Heart right ventricle (tissue), 16 donors: ENCODE results near the gene RNASE9. TPM values are rescaled to one million over a fixed set of nuclear protein-coding genes. Genes with fewer than 3 reads are reported as not detected.

Source experiments
- ATAC-seq, 8 donors: fragments of 200-7000 bp; cut with Tn5 transposase; one replicate each; pipeline ENCODE4 v1.9.1; 2020; ENCODE audit warnings: mild to moderate bottlenecking in 8 of 8, moderate library complexity in 8 of 8, moderate number of reproducible peaks in 1 of 8
- DNase-seq, 2 donors: peaks; one replicate each; pipeline ENCODE4 v3.0.0-alpha.2; 2020
- H3K27ac ChIP-seq, 10 donors: fragments of 200-600 bp; sonication (generic) in 2 of 10; one replicate each; pipeline versions ENCODE4 v1.5.0 to v1.8.0; 2020 to 2022; ENCODE audit warnings: mild to moderate bottlenecking in 3 of 10
- H3K27me3 ChIP-seq, 7 donors: fragments of 200-600 bp; one replicate each; pipeline ENCODE4 v1.8.0; 2021 to 2022; ENCODE audit warnings: mild to moderate bottlenecking in 2 of 7
- H3K36me3 ChIP-seq, 9 donors: fragments of 200-600 bp; sonication (generic) in 1 of 9; one replicate each; pipeline versions ENCODE4 v1.5.0 to v1.8.0; 2020 to 2022; ENCODE audit warnings: mild to moderate bottlenecking in 2 of 9
- H3K4me1 ChIP-seq, 9 donors: fragments of 200-600 bp; sonication (generic) in 1 of 9; one replicate each; pipeline versions ENCODE4 v1.5.0 to v1.8.0; 2020 to 2022; ENCODE audit warnings: mild to moderate bottlenecking in 4 of 9
- H3K4me3 ChIP-seq, 10 donors: fragments of 200-600 bp; sonication (generic) in 2 of 10; one replicate each; pipeline versions ENCODE4 v1.5.0 to v1.8.0; 2020 to 2022; ENCODE audit warnings: mild to moderate bottlenecking in 7 of 10, moderate library complexity in 2 of 10
- H3K9me3 ChIP-seq, 11 donors: fragments of 200-600 bp in 10 of 11; sonication (generic) in 2 of 11; one replicate each; pipeline versions ENCODE4 v1.5.0 to v1.8.0; 2013 to 2022; ENCODE audit warnings: mild to moderate bottlenecking in 2 of 11, control low read depth in 1 of 11, moderate library complexity in 1 of 11
- WGBS, 2 donors: extraction: QIAGEN DNeasy Blood & Tissue Kit; methylation state at CpG; one replicate each; pipeline ENCODE4 v1.1.7; 2013; ENCODE audit warnings: inconsistent platforms in 1 of 2; 5-methylcytosine and 5-hydroxymethylcytosine counted together
- intact Hi-C, 10 donors: fragments of 100-400 bp; cut with DNase I; formaldehyde crosslinking; loops; one replicate each; pipeline versions ENCODE4 v1.11.1 to v1.14.2; 2022
- polyA plus RNA-seq, 2 donors: library from polyadenylated mRNA; stranded (reverse); fragments of 200-250 nt; gene quantifications; one replicate each; pipeline ENCODE4 v1.2.3, GENCODE V29; 2013
- total RNA-seq, 10 donors: library from RNA; stranded (reverse); fragmentation: NEBNext Ultra II Directional in 3 of 10; extraction: Animal tissue kit (Norgen Biotek cat#: 25700) in 3 of 10; gene quantifications; one replicate each; pipeline versions ENCODE4 v1.2.1 to v1.2.4, GENCODE V29; 2021 to 2023
- TF ChIP-seq, protein P1 (sequence below), 9 donors: fragments of 200-600 bp; sonication (generic) in 2 of 9; IDR thresholded peaks; one replicate each; pipeline versions ENCODE4 v1.5.0 to v1.8.0; 2021 to 2022; ENCODE audit warnings: antibody characterized with exemption in 9 of 9, mild to moderate bottlenecking in 5 of 9, moderate library complexity in 1 of 9
- donor health status: Arrhythmogenic right ventricular cardiomyopathy.
- donor health status: ischemic (EF 13 %, LVEDD 7.1; RV severe dilation, severe dysfunction).
- donor health status: healthy with polysubstance abuse.
- donor health status: DM: no; HTN: yes; CAD: no.
- donor health status: DM: no; HTN: no; CAD: no.
- donor health status: ischemic (EF 25% LVEDD 6.9; RV normal size, moderate dysfunction).
- donor health status: ischemic (EF 25% LVEDD 5.7; RV mildly dilated, moderate dysfunction).
- donor health status: healthy.
- donor health status: DM: yes; HTN: yes; CAD: no.
- donor health status: Ischemic cardiomyopathy.
- donor health status: ischemic (EF 35%, LVEDD 5.7; RV mildly dilated, moderate dysfunction).
- donor health status: nonischemic (EF 11% LVEDD 7.7; RV severe dilation, severe dysfunction).
- donor health status: DM: yes; HTN: yes; CAD: no.
- donor health status: PGD.
- donor health status: ischemic (EF 29% LVEDD 5.4; RV normal size, mild dysfunction).
- donor health status: nonischemic (EF 23%, LVEDD 6.1; RV moderate dilation, normal function).

Gene RNASE9
- total and polyA plus RNA-seq, 12 donors, result not detected

GRCh38 chr14:20524027-20524426, 36.8 kb downstream of the RNASE9 start:
- intact Hi-C loops, result no loop called here
- Histone ChIP-seq H3K4me1 (no peaks in the 10 kb centered on the region), H3K4me3 (no peak overlapping the region), H3K27me3 (peaks cover 0 to 13% (median 0%) of the 10 kb centered on the region in 7 donors), H3K27ac (no peak overlapping the region), H3K9me3 (peaks cover 0 to 10% (median 0%) of the 10 kb centered on the region in 11 donors), H3K36me3 (no peaks in the 10 kb centered on the region)
- ATAC-seq (no peak), DNase-seq (no peak)
- TF ChIP-seq, protein P1, sequence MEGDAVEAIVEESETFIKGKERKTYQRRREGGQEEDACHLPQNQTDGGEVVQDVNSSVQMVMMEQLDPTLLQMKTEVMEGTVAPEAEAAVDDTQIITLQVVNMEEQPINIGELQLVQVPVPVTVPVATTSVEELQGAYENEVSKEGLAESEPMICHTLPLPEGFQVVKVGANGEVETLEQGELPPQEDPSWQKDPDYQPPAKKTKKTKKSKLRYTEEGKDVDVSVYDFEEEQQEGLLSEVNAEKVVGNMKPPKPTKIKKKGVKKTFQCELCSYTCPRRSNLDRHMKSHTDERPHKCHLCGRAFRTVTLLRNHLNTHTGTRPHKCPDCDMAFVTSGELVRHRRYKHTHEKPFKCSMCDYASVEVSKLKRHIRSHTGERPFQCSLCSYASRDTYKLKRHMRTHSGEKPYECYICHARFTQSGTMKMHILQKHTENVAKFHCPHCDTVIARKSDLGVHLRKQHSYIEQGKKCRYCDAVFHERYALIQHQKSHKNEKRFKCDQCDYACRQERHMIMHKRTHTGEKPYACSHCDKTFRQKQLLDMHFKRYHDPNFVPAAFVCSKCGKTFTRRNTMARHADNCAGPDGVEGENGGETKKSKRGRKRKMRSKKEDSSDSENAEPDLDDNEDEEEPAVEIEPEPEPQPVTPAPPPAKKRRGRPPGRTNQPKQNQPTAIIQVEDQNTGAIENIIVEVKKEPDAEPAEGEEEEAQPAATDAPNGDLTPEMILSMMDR (IDR thresholded peaks at IDR 0.05), result no peak
- 82 to 85% methylated on average over 2 of the region's 2 CpGs for WGBS, 2 donors

- peaks cover 0 to 5% (median 0%) of the 10 kb centered on the region in 9 donors for H3K4me1 ChIP-seq
- H3K9me3 ChIP-seq, result peaks cover 0 to 10% (median 0%) of the 10 kb centered on the region in 11 donors
- H3K27me3 ChIP-seq, result peaks cover 0 to 13% (median 0%) of the 10 kb centered on the region in 7 donors
- WGBS, 2 donors, result 74 to 77% methylated on average over 1 of the region's 1 CpG
- TF ChIP-seq, protein P1 (IDR thresholded peaks at IDR 0.05), result no peak
- DNase-seq, result no peak
- no peaks in the 10 kb centered on the region for H3K36me3 ChIP-seq
- no peak overlapping the region for H3K4me3 ChIP-seq
- H3K27ac ChIP-seq, result no peak overlapping the region
- ATAC-seq, result no peak
- intact Hi-C loops, result no loop called here
Observed at GRCh38 chr14:20522332-20522731, 38.5 kb downstream of the RNASE9 start.

GRCh38 chr14:20516921-20517320, 43.9 kb downstream of the RNASE9 start:
- 65 to 78% methylated on average over 4 of the region's 4 CpGs for WGBS, 2 donors
- peak in 1 of 8 donors; percentile 9 for ATAC-seq
- intact Hi-C loops, result no loop called here
- H3K27ac ChIP-seq, result peak overlapping the region in 1 of 10 donors; percentile 70
- peaks cover 0 to 5% (median 0%) of the 10 kb centered on the region in 9 donors for H3K4me1 ChIP-seq
- TF ChIP-seq, protein P1 (IDR thresholded peaks at IDR 0.05), result no peak
- H3K9me3 ChIP-seq, result peaks cover 0 to 10% (median 0%) of the 10 kb centered on the region in 11 donors
- H3K4me3 ChIP-seq, result no peak overlapping the region
- DNase-seq, result no peak
- H3K36me3 ChIP-seq, result no peaks in the 10 kb centered on the region
- H3K27me3 ChIP-seq, result peaks cover 0 to 8% (median 0%) of the 10 kb centered on the region in 7 donors

- H3K4me1 ChIP-seq, result peaks cover 0 to 5% (median 0%) of the 10 kb centered on the region in 9 donors
- DNase-seq (no peak), ATAC-seq (no peak)
- H3K4me3 ChIP-seq, result no peak overlapping the region
- H3K27ac ChIP-seq, result no peak overlapping the region
- intact Hi-C loops, result no loop called here
- TF ChIP-seq, protein P1 (IDR thresholded peaks at IDR 0.05), result no peak
- 58 to 67% methylated on average over 4 of the region's 4 CpGs for WGBS, 2 donors
- no peaks in the 10 kb centered on the region for H3K36me3 ChIP-seq
- H3K27me3 ChIP-seq, result peaks cover 0 to 13% (median 0%) of the 10 kb centered on the region in 7 donors
- H3K9me3 ChIP-seq, result peaks cover 0 to 10% (median 0%) of the 10 kb centered on the region in 11 donors
Observed at GRCh38 chr14:20515846-20516245, 45.0 kb downstream of the RNASE9 start.
